HepG2 (cell line): Measurements from ENCODE around the gene MAML1. TPM values are rescaled to one million over a fixed set of nuclear protein-coding genes. Genes with fewer than 3 reads are reported as not detected.

ENCODE experiments used
- ATAC-seq: fragments of 200-7000 bp; cut with Tn5 transposase; 3 replicates; pipeline ENCODE4 v1.9.1; 2020; ENCODE audit warnings: mild to moderate bottlenecking, moderate library complexity
- BruUV-seq: library from RNA; stranded (reverse); fragments of 400-500 nt; replicated peaks from 2 replicates; lab custom pipeline; 2021; lab: Mats Ljungman, UMichigan
- CTCF ChIA-PET: fragments of 300-600 bp; formaldehyde crosslinking; extraction: SDS; loops from one replicate; lab custom pipeline; 2021; ENCODE audit warnings: low total read pairs, inconsistent platforms, low intra/inter-chr PET ratio; lab: Yijun Ruan, JAX
- POLR2A ChIA-PET: fragments of 350-600 bp; sonication (Branson Sonifier 250); formaldehyde crosslinking; loops from one replicate; lab custom pipeline; 2020; ENCODE audit warnings: antibody characterized with exemption, inconsistent platforms; lab: Yijun Ruan, JAX
- DNase-seq: peaks from one replicate; pipeline ENCODE4 v3.0.0-alpha.2; 2015; ENCODE audit warnings: low spot score
- FAIRE-seq: peaks from 3 replicates; lab custom pipeline; 2011; peaks lifted over from hg19 to GRCh38; lab: Jason Lieb, UNC
- H2AFZ ChIP-seq: one replicate; pipeline ENCODE4 v1.6.1; 2011; ENCODE audit warnings: low read length, inconsistent platforms
- H3K27ac ChIP-seq: fragments of 300-600 bp; 3 replicates; pipeline ENCODE4 v1.8.0; 2011; ENCODE audit warnings: mixed run types, mild to moderate bottlenecking, mixed read lengths, low read length, inconsistent platforms; ENCODE audit not compliant: insufficient read depth; ENCODE audit errors: extremely low read length
- H3K27me3 ChIP-seq, 2 experiments: fragments of 200-600 bp in 1 of 2; 2 replicates in 1 of 2; 3 replicates in 1 of 2; pipeline versions ENCODE4 v1.6.0 to v1.8.0; 2011; ENCODE audit warnings: low read length in 2 of 2, mild to moderate bottlenecking in 2 of 2, moderate library complexity in 2 of 2, inconsistent platforms in 1 of 2; ENCODE audit not compliant: insufficient read depth in 2 of 2, control insufficient read depth in 1 of 2
- H3K36me3 ChIP-seq, 2 experiments: fragments of 200-600 bp in 1 of 2; replicated peaks in 1 of 2; 2 replicates in 1 of 2; 3 replicates in 1 of 2; pipeline versions ENCODE4 v1.5.1 to v1.8.0; 2011; ENCODE audit warnings: low read length in 2 of 2, inconsistent platforms in 1 of 2; ENCODE audit not compliant: insufficient read depth in 2 of 2, control insufficient read depth in 1 of 2
- H3K4me1 ChIP-seq: 2 replicates; pipeline ENCODE4 v1.5.1; 2012; ENCODE audit warnings: low read length, inconsistent platforms; ENCODE audit not compliant: insufficient read depth
- H3K4me2 ChIP-seq: 2 replicates; pipeline ENCODE4 v1.6.0; 2011; ENCODE audit warnings: low read depth, low read length, inconsistent platforms
- H3K4me3 ChIP-seq, 3 experiments: fragments of 200-600 bp in 1 of 3; sonication (generic), shearing (Covaris generic) in 1 of 3; replicated peaks in 1 of 3; 2 replicates each; pipeline ENCODE4 v1.5.1; 2011 to 2016; ENCODE audit warnings: low read length in 3 of 3, inconsistent platforms in 2 of 3, low read depth in 2 of 3, mild to moderate bottlenecking in 2 of 3, control low read depth in 1 of 3, mixed read lengths in 1 of 3; ENCODE audit not compliant: insufficient read depth in 1 of 3
- H3K79me2 ChIP-seq: one replicate; pipeline ENCODE4 v1.6.1; 2011; ENCODE audit warnings: low read length, inconsistent platforms; ENCODE audit not compliant: insufficient read depth
- H3K9ac ChIP-seq: 2 replicates; pipeline ENCODE4 v1.6.0; 2011; ENCODE audit warnings: mild to moderate bottlenecking, low read depth, low read length, inconsistent platforms; ENCODE audit not compliant: insufficient read depth
- H3K9me3 ChIP-seq: 2 replicates; pipeline ENCODE4 v1.5.1; 2012; ENCODE audit warnings: mild to moderate bottlenecking, low read length
- H4K20me1 ChIP-seq: 2 replicates; pipeline ENCODE4 v1.6.0; 2011; ENCODE audit warnings: inconsistent platforms, mild to moderate bottlenecking, low read length, moderate library complexity; ENCODE audit not compliant: insufficient read depth
- CBX1 ChIP-seq: IDR thresholded peaks from one replicate; pipeline ENCODE4 v1.6.1; 2016; ENCODE audit warnings: antibody characterized with exemption, low read depth
- CBX2 ChIP-seq, 2 experiments: fragments of 200-600 bp in 1 of 2; sonication (generic); formaldehyde crosslinking in 1 of 2; IDR thresholded peaks; 2 replicates each; pipeline versions ENCODE4 v1.7.0 to v1.8.1; 2018 to 2022; ENCODE audit warnings: low read depth in 2 of 2, low read length in 1 of 2, mild to moderate bottlenecking in 1 of 2, missing genetic modification reagents in 1 of 2
- ELF4 ChIP-seq: sonication (generic); formaldehyde crosslinking; IDR thresholded peaks from 2 replicates; pipeline ENCODE4 v1.5.0; 2020; ENCODE audit warnings: missing genetic modification reagents, mild to moderate bottlenecking, moderate library complexity, borderline replicate concordance
- GLMP ChIP-seq: sonication (generic); formaldehyde crosslinking; IDR thresholded peaks from 2 replicates; pipeline ENCODE4 v1.9.0; 2021; ENCODE audit warnings: missing genetic modification reagents, mild to moderate bottlenecking, borderline replicate concordance
- GPBP1L1 ChIP-seq: sonication (generic); formaldehyde crosslinking; IDR thresholded peaks from 2 replicates; pipeline ENCODE4 v1.5.0; 2020; ENCODE audit warnings: mild to moderate bottlenecking, missing genetic modification reagents
- MEIS1 ChIP-seq: sonication (generic); formaldehyde crosslinking; IDR thresholded peaks from 2 replicates; pipeline ENCODE4 v1.9.0; 2021; ENCODE audit warnings: mild to moderate bottlenecking, missing genetic modification reagents, moderate library complexity, borderline replicate concordance
- NFRKB ChIP-seq: fragments of 450-650 bp; IDR thresholded peaks from 2 replicates; pipeline ENCODE4 v1.6.1; 2017
- PAX8 ChIP-seq: sonication (generic); formaldehyde crosslinking; IDR thresholded peaks from 2 replicates; pipeline ENCODE4 v1.8.0; 2022; ENCODE audit warnings: mild to moderate bottlenecking, missing genetic modification reagents, borderline replicate concordance
- RFXAP ChIP-seq: sonication (generic); formaldehyde crosslinking; IDR thresholded peaks from 2 replicates; pipeline ENCODE4 v1.4.0; 2020; ENCODE audit warnings: missing genetic modification reagents, borderline replicate concordance
- SIX1 ChIP-seq: sonication (generic); formaldehyde crosslinking; IDR thresholded peaks from 2 replicates; pipeline ENCODE4 v1.4.0; 2020; ENCODE audit warnings: missing genetic modification reagents, borderline replicate concordance
- TEF ChIP-seq: sonication (generic); formaldehyde crosslinking; IDR thresholded peaks from 2 replicates; pipeline ENCODE4 v1.5.0; 2020; ENCODE audit warnings: missing genetic modification reagents
- ZBTB25 ChIP-seq: IDR thresholded peaks from 2 replicates; pipeline ENCODE4 v1.6.1; 2018; ENCODE audit warnings: missing genetic modification reagents
- ZNF740 ChIP-seq: sonication (generic); formaldehyde crosslinking; IDR thresholded peaks from 2 replicates; pipeline ENCODE4 v1.4.0; 2020; ENCODE audit warnings: missing genetic modification reagents
- ZNF772 ChIP-seq: sonication (generic); formaldehyde crosslinking; IDR thresholded peaks from 2 replicates; pipeline ENCODE4 v1.5.0; 2020; ENCODE audit warnings: mild to moderate bottlenecking, missing genetic modification reagents
- WGBS: methylation state at CpG from one replicate; pipeline ENCODE4 v1.1.6; 2017; ENCODE audit warnings: low lambda C conversion rate; 5-methylcytosine and 5-hydroxymethylcytosine counted together
- in situ Hi-C: cut with HindIII; loops from 2 replicates; pipeline ENCODE4 v1.10.0; 2017; ENCODE audit warnings: low pct_unique_long_range_greater_than_20kb; ENCODE audit not compliant: extremely low pct_ligation_motif_present
- intact Hi-C: fragments of 100-400 bp; cut with micrococcal nuclease; formaldehyde crosslinking; loops from one replicate; pipeline ENCODE4 v1.10.0; 2022; ENCODE audit not compliant: unreplicated experiment
- polyA plus RNA-seq, 8 experiments: library from polyadenylated mRNA; depleted of rRNA in 3 of 8; stranded (reverse) in 7 of 8; unstranded in 1 of 8; fragments of >200 nt; fragmentation: Illumina TruSeq in 4 of 8; extraction: Trizol in 4 of 8; gene quantifications; 2 replicates each; pipeline versions ENCODE4 v1.2.1 to v1.2.3, GENCODE V29; 2011 to 2016; ENCODE audit warnings: low read depth in 4 of 8, missing spikeins in 1 of 8, mixed read lengths in 1 of 8; ENCODE audit not compliant: insufficient read depth in 1 of 8
- total RNA-seq, 5 experiments: library from RNA; depleted of rRNA; stranded (reverse); fragments of >200 nt; fragmentation: Illumina TruSeq; extraction: Trizol; gene quantifications; 2 replicates each; pipeline ENCODE4 v1.2.3, GENCODE V29; 2016; ENCODE audit warnings: low read depth in 1 of 5

Gene MAML1
- total and polyA plus RNA-seq, 2 of the 13 experiments (the other 11 are each of a cell fraction or from before 2014, with no cell fraction given), result 10.0 to 10.8 TPM

GRCh38 chr5:179729727-179730126, 2.9 kb upstream of the MAML1 start:
- FAIRE-seq (no peak), ATAC-seq (no peak), DNase-seq (no peak)
- no TSS peak for BruUV-seq
- Histone ChIP-seq H3K36me3 (peaks cover 12 to 43% of the 10 kb centered on the region in 2 experiments), H3K4me3 (no peak overlapping the region), H2AFZ (no peak overlapping the region), H3K27ac (no peak overlapping the region), H3K4me2 (no peak overlapping the region), H3K9me3 (no peaks in the 10 kb centered on the region), H3K79me2 (peaks cover 18% of the 10 kb centered on the region), H3K27me3 (no peaks in the 10 kb centered on the region), H3K9ac (no peak overlapping the region), H4K20me1 (peaks cover 13% of the 10 kb centered on the region), H3K4me1 (peaks cover 33% of the 10 kb centered on the region)
- CTCF ChIA-PET, result no interaction called here
- intact Hi-C loops (no loop called here), in situ Hi-C loops (no loop called here)
- TF ChIP-seq ELF4 (CRISPR knock-in tag) (no peak), MEIS1 (no peak), CBX2 (IDR thresholded peaks at IDR 0.05; ENCODE audit: low read depth, low read length) (no peak), CBX2 (CRISPR knock-in tag; IDR thresholded peaks at IDR 0.05; ENCODE audit: low read depth) (no peak), GPBP1L1 (CRISPR knock-in tag) (no peak), CBX1 (no peak), SIX1 (CRISPR knock-in tag) (no peak), ZNF740 (no peak), PAX8 (CRISPR knock-in tag) (no peak), RFXAP (CRISPR knock-in tag) (no peak), TEF (CRISPR knock-in tag) (no peak), ZNF772 (no peak), NFRKB (no peak), GLMP (no peak), ZBTB25 (CRISPR knock-in tag) (no peak)
- POLR2A ChIA-PET, result interaction anchor here (0.9 to 1.3 kb wide), 3 partner anchors 10 to 106 kb away, joined by 3 to 4 read pairs (median 4); partner anchors contain the start of gene HNRNPH1
- 90% methylated on average over 3 of the region's 3 CpGs for WGBS
